ENCODE results near the gene GLUL.

Gene GLUL

GRCh38 chr1:182357171-182357570, 34.4 kb downstream of the GLUL start:
- no peaks in the 10 kb centered on the region for H3K9me3 ChIP-seq (ENCODE audit: insufficient read depth, low read length)
- H3K36me3 ChIP-seq (ENCODE audit: low read length) = no peaks in the 10 kb centered on the region
- no peaks in the 10 kb centered on the region for H3K9me2 ChIP-seq (replicated peaks; ENCODE audit: insufficient read depth, low read length)
- H2AFZ ChIP-seq (ENCODE audit: low read depth, low read length, severe bottlenecking) = no peak overlapping the region
- H3K79me2 ChIP-seq (ENCODE audit: insufficient read depth, low read length) = no peaks in the 10 kb centered on the region
- H3K9ac ChIP-seq (ENCODE audit: low read length) = no peak overlapping the region
- no peaks in the 10 kb centered on the region for H3K27me3 ChIP-seq (ENCODE audit: low read length)
- no peak overlapping the region for H3K4me2 ChIP-seq (ENCODE audit: low read depth, low read length, poor library complexity, severe bottlenecking)
- no peak overlapping the region for H3K4me3 ChIP-seq (ENCODE audit: insufficient read depth, low read length, poor library complexity, severe bottlenecking)
- H3K27ac ChIP-seq (ENCODE audit: low read depth, low read length) = no peak overlapping the region
- no peaks in the 10 kb centered on the region for H3F3A ChIP-seq (ENCODE audit: insufficient read depth)
- no peaks in the 10 kb centered on the region for H4K20me1 ChIP-seq (ENCODE audit: low read depth, low read length)
- TF ChIP-seq CTCF (IDR thresholded peaks at IDR 0.05; ENCODE audit: insufficient read depth, low read length, poor library complexity, severe bottlenecking) = no peak
- TF ChIP-seq EZH2phosphoT487 (conservative IDR thresholded peaks at IDR 0.05; ENCODE audit: low read length) = no peak

DNA sequence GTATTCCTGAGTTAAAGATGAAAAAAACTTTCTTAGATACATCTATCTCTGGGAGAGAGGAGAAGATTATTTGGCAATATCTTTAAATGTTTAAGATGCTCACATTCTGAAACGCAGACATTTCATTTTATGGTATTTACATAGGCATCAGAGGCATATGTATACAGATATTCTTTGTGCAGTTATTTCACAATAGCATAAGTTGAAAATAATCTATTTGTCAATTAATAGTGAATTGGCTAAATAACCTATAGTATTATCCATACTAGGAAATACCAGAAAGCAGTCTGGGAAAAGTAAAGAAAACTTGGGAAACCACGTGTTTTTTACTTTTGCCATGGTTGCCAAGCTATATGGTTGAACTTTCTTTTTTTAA, 35.9 kb downstream of the GLUL start:
- Histone ChIP-seq H3K27ac (ENCODE audit: low read depth, low read length) (no peak overlapping the region), H3K9ac (ENCODE audit: low read length) (no peak overlapping the region), H3K27me3 (ENCODE audit: low read length) (no peaks in the 10 kb centered on the region), H2AFZ (ENCODE audit: low read depth, low read length, severe bottlenecking) (no peak overlapping the region), H4K20me1 (ENCODE audit: low read depth, low read length) (no peaks in the 10 kb centered on the region), H3K4me3 (ENCODE audit: insufficient read depth, low read length, poor library complexity, severe bottlenecking) (no peak overlapping the region), H3K79me2 (ENCODE audit: insufficient read depth, low read length) (no peaks in the 10 kb centered on the region), H3F3A (ENCODE audit: insufficient read depth) (no peaks in the 10 kb centered on the region), H3K9me3 (ENCODE audit: insufficient read depth, low read length) (no peaks in the 10 kb centered on the region), H3K9me2 (replicated peaks; ENCODE audit: insufficient read depth, low read length) (no peaks in the 10 kb centered on the region), H3K36me3 (ENCODE audit: low read length) (no peaks in the 10 kb centered on the region), H3K4me2 (ENCODE audit: low read depth, low read length, poor library complexity, severe bottlenecking) (no peak overlapping the region)
- TF ChIP-seq EZH2phosphoT487 (conservative IDR thresholded peaks at IDR 0.05; ENCODE audit: low read length) (no peak), CTCF (IDR thresholded peaks at IDR 0.05; ENCODE audit: insufficient read depth, low read length, poor library complexity, severe bottlenecking) (no peak)

GRCh38 chr1:182351790-182352364, 39.7 kb downstream of the GLUL start:
- Histone ChIP-seq H3K36me3 (ENCODE audit: low read length) (no peaks in the 10 kb centered on the region), H3K4me3 (ENCODE audit: insufficient read depth, low read length, poor library complexity, severe bottlenecking) (no peak overlapping the region)

More at GRCh38 chr1:182351790-182352364, 39.7 kb downstream of the GLUL start:
- H3K27ac ChIP-seq (ENCODE audit: low read depth, low read length) = no peak overlapping the region
- H3K9me2 ChIP-seq (replicated peaks; ENCODE audit: insufficient read depth, low read length) = no peaks in the 10 kb centered on the region
- H3K9ac ChIP-seq (ENCODE audit: low read length) = no peak overlapping the region
- H3F3A ChIP-seq (ENCODE audit: insufficient read depth) = no peaks in the 10 kb centered on the region
- no peak for TF ChIP-seq EZH2phosphoT487 (conservative IDR thresholded peaks at IDR 0.05; ENCODE audit: low read length)
- TF ChIP-seq CTCF (IDR thresholded peaks at IDR 0.05; ENCODE audit: insufficient read depth, low read length, poor library complexity, severe bottlenecking) = no peak
- no peaks in the 10 kb centered on the region for H4K20me1 ChIP-seq (ENCODE audit: low read depth, low read length)
- H2AFZ ChIP-seq (ENCODE audit: low read depth, low read length, severe bottlenecking) = no peak overlapping the region
- H3K4me2 ChIP-seq (ENCODE audit: low read depth, low read length, poor library complexity, severe bottlenecking) = no peak overlapping the region
- H3K9me3 ChIP-seq (ENCODE audit: insufficient read depth, low read length) = no peaks in the 10 kb centered on the region
- H3K79me2 ChIP-seq (ENCODE audit: insufficient read depth, low read length) = no peaks in the 10 kb centered on the region
- H3K27me3 ChIP-seq (ENCODE audit: low read length) = no peaks in the 10 kb centered on the region
